GM10248 (cell line): ENCODE results near the gene XKR8.

Source experiments
- CTCF ChIA-PET: fragments of 300-600 bp; sonication (Branson Sonifier 250); formaldehyde crosslinking; extraction: SDS; loops from one replicate; lab custom pipeline; 2021; ENCODE audit warnings: antibody characterized with exemption; lab: Yijun Ruan, JAX
- POLR2A ChIA-PET: fragments of 350-650 bp; sonication (Branson Sonifier 250); formaldehyde crosslinking; extraction: SDS; loops from one replicate; lab custom pipeline; 2020; ENCODE audit warnings: antibody characterized with exemption; lab: Yijun Ruan, JAX
- DNase-seq: peaks from one replicate; pipeline ENCODE4 v3.0.0; 2012; ENCODE audit errors: extremely low spot score
- CTCF ChIP-seq: IDR thresholded peaks from 2 replicates; pipeline ENCODE4 v1.5.1; 2012; ENCODE audit warnings: mild to moderate bottlenecking, low read depth; ENCODE audit errors: extremely low read depth, missing control alignments, control extremely low read depth

Gene XKR8

DNA sequence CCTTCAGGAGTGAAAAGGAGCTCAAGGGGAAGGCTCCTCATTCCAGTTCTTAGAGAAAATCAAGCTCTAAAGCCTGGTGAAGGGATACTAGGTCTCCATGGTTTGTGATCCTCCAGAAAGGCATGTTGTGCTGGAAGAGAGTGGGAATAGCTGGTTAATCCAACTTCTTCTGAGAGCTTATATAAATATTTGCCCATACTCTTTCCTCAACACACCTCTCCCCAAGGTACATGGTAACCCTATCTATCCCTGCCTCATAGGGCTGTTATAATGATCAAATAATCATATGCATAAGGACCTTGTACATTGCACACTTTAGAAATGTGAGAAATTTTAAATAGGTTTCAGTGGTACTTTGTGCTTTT lies 14.6 kb downstream of the XKR8 start:
- ChIA-PET CTCF (interaction anchor here (1.1 to 11.4 kb wide), 6 partner anchors 8 to 117 kb away, joined by 3 to 78 read pairs (median 3); no protein-coding TSS in a partner anchor), POLR2A (no interaction called here)
- no peak for TF ChIP-seq CTCF
- DNase-seq: no peak

DNA sequence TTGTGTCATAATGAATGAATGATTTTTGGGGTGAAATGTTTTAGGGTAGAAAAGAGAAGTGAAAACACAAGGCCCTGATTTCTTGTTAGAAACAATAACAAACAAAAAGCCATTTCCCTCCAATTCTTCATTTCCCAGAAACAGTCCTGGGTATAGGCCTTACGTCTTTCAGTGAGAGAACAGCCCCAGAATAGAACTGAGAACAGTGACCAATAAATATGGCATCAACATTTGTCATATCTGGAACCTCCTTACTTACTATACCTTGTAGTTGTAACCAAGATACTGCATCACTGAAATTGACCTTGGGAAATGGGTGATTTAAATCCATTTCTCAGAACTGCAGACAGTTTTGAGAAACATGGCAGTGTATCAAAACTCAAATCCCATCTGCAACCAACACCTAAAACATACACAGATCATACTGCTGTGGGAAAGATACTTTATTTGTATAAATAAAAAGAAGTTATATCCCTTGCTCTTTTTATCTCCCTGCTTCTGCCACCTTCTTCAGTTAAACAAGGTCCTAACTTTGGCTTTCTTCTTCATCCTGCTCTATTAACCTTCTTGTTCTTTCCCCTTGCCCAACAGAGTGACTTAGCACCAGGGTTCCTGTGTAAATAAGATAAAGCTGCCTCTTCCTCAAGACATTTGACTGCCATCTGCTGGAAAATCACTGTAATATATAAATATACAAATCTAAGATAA lies 19.5 kb downstream of the XKR8 start:
- TF ChIP-seq CTCF: peak; percentile 15
- ChIA-PET CTCF (interaction anchor here (0.8 to 11.4 kb wide), 18 partner anchors 8 to 230 kb away, joined by 3 to 78 read pairs (median 5); no protein-coding TSS in a partner anchor), POLR2A (no interaction called here)
- DNase-seq: peak; percentile 39

- TF ChIP-seq CTCF: peak; percentile 2
- no peak for DNase-seq
- POLR2A ChIA-PET: no interaction called here
- CTCF ChIA-PET: interaction anchor here (0.8 to 11.4 kb wide), 22 partner anchors 9 to 310 kb away, joined by 3 to 78 read pairs (median 5); no protein-coding TSS in a partner anchor
Measured at GRCh38 chr1:27979859-27980201, 20.1 kb downstream of the XKR8 start.

DNA sequence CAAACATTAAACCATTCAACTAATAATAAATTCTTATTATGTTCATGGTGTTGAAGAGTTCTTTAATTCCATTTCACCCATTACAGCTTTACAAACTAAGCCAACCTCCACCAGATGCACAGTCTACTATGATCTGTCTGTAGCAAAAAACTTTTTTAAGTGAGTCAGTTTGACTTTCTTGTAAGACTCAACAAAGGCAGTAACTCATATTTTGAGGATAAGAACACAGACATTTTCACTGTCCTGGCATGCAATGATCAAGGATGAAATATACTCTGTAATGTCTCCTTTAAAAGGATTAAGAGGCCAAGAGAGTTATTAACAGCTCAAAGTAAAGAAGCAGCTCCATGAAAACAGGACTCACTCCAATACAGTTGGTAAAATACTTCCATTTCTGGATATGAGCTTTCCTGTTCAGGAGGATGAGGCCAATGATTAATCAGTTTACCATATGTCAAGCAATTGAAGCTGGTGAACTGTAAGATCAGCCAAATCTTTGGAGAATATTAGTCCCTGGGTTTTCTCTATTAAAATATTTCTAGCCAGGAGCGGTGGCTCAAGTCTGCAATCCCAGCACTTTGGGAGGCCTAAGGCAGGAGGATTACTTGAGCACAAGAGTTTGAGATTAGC lies 20.6 kb downstream of the XKR8 start:
- ChIA-PET CTCF (interaction anchor here (0.8 to 11.4 kb wide), 23 partner anchors 8 to 311 kb away, joined by 3 to 78 read pairs (median 4); no protein-coding TSS in a partner anchor), POLR2A (no interaction called here)
- no peak for DNase-seq
- no peak for TF ChIP-seq CTCF

GRCh38 chr1:27981145-27981544 lies 21.4 kb downstream of the XKR8 start:
- ChIA-PET POLR2A (no interaction called here), CTCF (interaction anchor here (0.8 to 11.4 kb wide), 12 partner anchors 10 to 312 kb away, joined by 3 to 78 read pairs (median 4); no protein-coding TSS in a partner anchor)
- no peak for TF ChIP-seq CTCF
- no peak for DNase-seq

GRCh38 chr1:27990920-27991537 lies 31.3 kb downstream of the XKR8 start:
- DNase-seq: no peak
- ChIA-PET CTCF (interaction anchor here (1.1 to 2.1 kb wide), 3 partner anchors 11 to 133 kb away, joined by 3 to 5 read pairs (median 3); no protein-coding TSS in a partner anchor), POLR2A (no interaction called here)
- no peak for TF ChIP-seq CTCF
